T-helper 2 cell treated with Interferon-gamma antibody and Interleukin-4, amounts not matched to agents 5 μg/mL and 100 μg/mL, for 36 hours (primary cell): ENCODE data around the gene RASAL3.

Experiments used
- DNase-seq: peaks from one replicate; pipeline ENCODE4 v3.0.0; 2021; ENCODE audit warnings: low spot score
- H3K27ac Mint-ChIP-seq: one replicate; pipeline ENCODE4 v1.8.0; 2021; ENCODE audit warnings: mild to moderate bottlenecking, mixed read lengths
- H3K27me3 Mint-ChIP-seq: one replicate; pipeline ENCODE4 v1.8.0; 2021; ENCODE audit warnings: low read depth, mixed read lengths
- H3K36me3 Mint-ChIP-seq: one replicate; pipeline ENCODE4 v1.8.0; 2021; ENCODE audit warnings: low read depth, mixed read lengths
- H3K4me1 Mint-ChIP-seq: one replicate; pipeline ENCODE4 v1.8.0; 2021; ENCODE audit warnings: low read depth, mixed read lengths
- H3K4me3 Mint-ChIP-seq: one replicate; pipeline ENCODE4 v1.8.0; 2022; ENCODE audit warnings: mild to moderate bottlenecking, moderate library complexity, mixed read lengths
- H3K9me3 Mint-ChIP-seq: one replicate; pipeline ENCODE4 v1.8.0; 2021; ENCODE audit warnings: mixed read lengths

RASAL3 gene

GRCh38 chr19:15463861-15464371 lies 428 bp downstream of the RASAL3 start:
- Mint-ChIP-seq H3K36me3 (peaks cover 45% of the 10 kb centered on the region), H3K27ac (peak overlapping the region; percentile 88), H3K9me3 (no peaks in the 10 kb centered on the region), H3K4me1 (peaks cover 54% of the 10 kb centered on the region), H3K4me3 (peak overlapping the region; percentile 92), H3K27me3 (peaks cover 4% of the 10 kb centered on the region)
- DNase-seq: peak; percentile 66

GRCh38 chr19:15461694-15462093 lies 2.6 kb downstream of the RASAL3 start:
- Mint-ChIP-seq H3K36me3 (peaks cover 47% of the 10 kb centered on the region), H3K27me3 (no peaks in the 10 kb centered on the region), H3K4me1 (peaks cover 35% of the 10 kb centered on the region), H3K9me3 (no peaks in the 10 kb centered on the region), H3K4me3 (peak overlapping the region; percentile 92), H3K27ac (peak overlapping the region; percentile 55)
- no peak for DNase-seq

GRCh38 chr19:15457701-15458484 lies 6.5 kb downstream of the RASAL3 start:
- H3K4me1 Mint-ChIP-seq: peaks cover 16% of the 10 kb centered on the region
- no peaks in the 10 kb centered on the region for H3K9me3 Mint-ChIP-seq
- DNase-seq: no peak
- peaks cover 68% of the 10 kb centered on the region for H3K36me3 Mint-ChIP-seq
- peak overlapping the region; percentile 60 for H3K27ac Mint-ChIP-seq
- H3K27me3 Mint-ChIP-seq: no peaks in the 10 kb centered on the region
- no peak overlapping the region for H3K4me3 Mint-ChIP-seq

GRCh38 chr19:15456871-15457700 lies 7.3 kb downstream of the RASAL3 start:
- DNase-seq: no peak
- H3K27me3 Mint-ChIP-seq: no peaks in the 10 kb centered on the region
- H3K9me3 Mint-ChIP-seq: no peaks in the 10 kb centered on the region
- H3K36me3 Mint-ChIP-seq: peaks cover 67% of the 10 kb centered on the region
- no peak overlapping the region for H3K27ac Mint-ChIP-seq
- no peak overlapping the region for H3K4me3 Mint-ChIP-seq
- peaks cover 12% of the 10 kb centered on the region for H3K4me1 Mint-ChIP-seq

- no peak overlapping the region for H3K4me3 Mint-ChIP-seq
- H3K4me1 Mint-ChIP-seq: peaks cover 7% of the 10 kb centered on the region
- no peaks in the 10 kb centered on the region for H3K27me3 Mint-ChIP-seq
- no peak for DNase-seq
- no peaks in the 10 kb centered on the region for H3K9me3 Mint-ChIP-seq
- H3K36me3 Mint-ChIP-seq: peaks cover 68% of the 10 kb centered on the region
- no peak overlapping the region for H3K27ac Mint-ChIP-seq
Measured at GRCh38 chr19:15456441-15456840, 7.9 kb downstream of the RASAL3 start.

- Mint-ChIP-seq H3K4me1 (peaks cover 7% of the 10 kb centered on the region), H3K36me3 (peaks cover 71% of the 10 kb centered on the region), H3K27me3 (no peaks in the 10 kb centered on the region), H3K27ac (no peak overlapping the region), H3K4me3 (no peak overlapping the region), H3K9me3 (no peaks in the 10 kb centered on the region)
- DNase-seq: no peak
Measured at GRCh38 chr19:15455996-15456395, 8.3 kb downstream of the RASAL3 start.

- Mint-ChIP-seq H3K9me3 (no peaks in the 10 kb centered on the region), H3K4me1 (peaks cover 6% of the 10 kb centered on the region), H3K27me3 (no peaks in the 10 kb centered on the region), H3K36me3 (peaks cover 63% of the 10 kb centered on the region), H3K27ac (no peak overlapping the region), H3K4me3 (no peak overlapping the region)
- no peak for DNase-seq
Measured at GRCh38 chr19:15453906-15454860, 10.2 kb downstream of the RASAL3 start.

GRCh38 chr19:15453091-15453578 lies 11.2 kb downstream of the RASAL3 start:
- H3K27ac Mint-ChIP-seq: no peak overlapping the region
- H3K4me3 Mint-ChIP-seq: no peak overlapping the region
- no peaks in the 10 kb centered on the region for H3K27me3 Mint-ChIP-seq
- H3K4me1 Mint-ChIP-seq: peaks cover 6% of the 10 kb centered on the region
- DNase-seq: no peak
- peaks cover 65% of the 10 kb centered on the region for H3K36me3 Mint-ChIP-seq
- no peaks in the 10 kb centered on the region for H3K9me3 Mint-ChIP-seq

- no peak overlapping the region for H3K4me3 Mint-ChIP-seq
- no peak for DNase-seq
- H3K9me3 Mint-ChIP-seq: no peaks in the 10 kb centered on the region
- H3K27me3 Mint-ChIP-seq: no peaks in the 10 kb centered on the region
- H3K4me1 Mint-ChIP-seq: peaks cover 6% of the 10 kb centered on the region
- peak overlapping the region; percentile 41 for H3K27ac Mint-ChIP-seq
- peaks cover 63% of the 10 kb centered on the region for H3K36me3 Mint-ChIP-seq
Measured at GRCh38 chr19:15452111-15453047, 12.0 kb downstream of the RASAL3 start.

GRCh38 chr19:15450528-15450890 lies 13.8 kb downstream of the RASAL3 start:
- no peaks in the 10 kb centered on the region for H3K27me3 Mint-ChIP-seq
- H3K27ac Mint-ChIP-seq: peak overlapping the region; percentile 93
- no peaks in the 10 kb centered on the region for H3K9me3 Mint-ChIP-seq
- H3K4me3 Mint-ChIP-seq: peak overlapping the region; percentile 82
- no peak for DNase-seq
- H3K4me1 Mint-ChIP-seq: peaks cover 6% of the 10 kb centered on the region
- peaks cover 57% of the 10 kb centered on the region for H3K36me3 Mint-ChIP-seq

- Mint-ChIP-seq H3K4me3 (peak within 1 kb of the TSS; percentile 82), H3K9me3 (no peaks in the 10 kb centered on the region), H3K36me3 (peaks cover 51% of the 10 kb centered on the region), H3K4me1 (peaks cover 6% of the 10 kb centered on the region), H3K27me3 (no peaks in the 10 kb centered on the region), H3K27ac (peak within 1 kb of the TSS; percentile 93)
- DNase-seq: peak; percentile 78
Measured at GRCh38 chr19:15449620-15450527, 14.5 kb downstream of the RASAL3 start, which contains the start of gene WIZ. Gene WIZ (minus strand): TSS chr19:15449956. CDS start chr19:15448307, 1,649 bp downstream.
